Parathyroid adenoma (tissue), 2 donors: ENCODE results near the gene POLD3.

Experiments
- H2AFZ ChIP-seq: fragments of 300-600 bp; sonication (generic); one replicate; pipeline ENCODE4 v1.7.0; 2017; ENCODE audit warnings: antibody characterized with exemption, mild to moderate bottlenecking
- H3K27ac ChIP-seq: fragments of 300-600 bp; sonication (generic); one replicate; pipeline ENCODE4 v1.7.0; 2017
- H3K27me3 ChIP-seq: fragments of 300-600 bp; sonication (generic); one replicate; pipeline ENCODE4 v1.7.0; 2017; ENCODE audit warnings: low read length; ENCODE audit not compliant: control insufficient read depth, insufficient read depth
- H3K36me3 ChIP-seq: fragments of 300-600 bp; sonication (generic); one replicate; pipeline ENCODE4 v1.7.0; 2017; ENCODE audit warnings: low read length; ENCODE audit not compliant: control insufficient read depth, insufficient read depth
- H3K4me1 ChIP-seq: fragments of 300-600 bp; sonication (generic); one replicate; pipeline ENCODE4 v1.7.0; 2017; ENCODE audit warnings: control low read depth
- H3K4me2 ChIP-seq: fragments of 300-600 bp; sonication (generic); one replicate; pipeline ENCODE4 v1.7.0; 2017; ENCODE audit warnings: low read length
- H3K4me3 ChIP-seq: fragments of 300-600 bp; sonication (generic); one replicate; pipeline ENCODE4 v1.7.0; 2017; ENCODE audit warnings: low read depth, low read length
- H3K79me2 ChIP-seq: fragments of 300-600 bp; sonication (generic); one replicate; pipeline ENCODE4 v1.7.0; 2017; ENCODE audit warnings: control low read depth
- H3K9ac ChIP-seq: fragments of 300-600 bp; sonication (generic); one replicate; pipeline ENCODE4 v1.7.0; 2017; ENCODE audit warnings: mild to moderate bottlenecking
- H3K9me3 ChIP-seq: fragments of 300-600 bp; sonication (generic); one replicate; pipeline ENCODE4 v1.7.0; 2017; ENCODE audit warnings: low read length; ENCODE audit not compliant: control insufficient read depth
- TF ChIP-seq, protein P1 (sequence below): fragments of 300-600 bp; sonication (generic); IDR thresholded peaks from one replicate; pipeline ENCODE4 v1.7.0; 2017; ENCODE audit warnings: antibody characterized with exemption, mild to moderate bottlenecking
- donor health status: primary hyperparathyroidism.

POLD3 gene

DNA sequence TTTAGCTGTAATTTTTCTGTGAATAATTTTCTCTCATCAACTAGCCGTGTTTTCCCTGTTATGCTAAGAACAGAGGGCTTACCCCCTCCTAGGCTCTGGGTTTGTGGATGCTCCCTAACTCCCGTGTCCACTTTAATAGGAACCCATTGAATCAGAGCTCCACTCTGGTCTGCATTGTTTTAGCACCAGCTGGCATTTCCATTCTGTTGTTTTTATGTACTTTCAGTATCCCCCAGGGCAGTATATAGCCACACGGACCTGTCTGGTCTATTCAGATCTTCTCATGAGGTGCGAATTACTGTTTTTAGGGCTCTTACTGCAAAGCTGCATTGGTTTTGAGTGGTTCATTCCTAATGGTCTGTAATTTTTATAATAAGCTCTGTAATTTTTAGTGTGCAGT lies 16.0 kb downstream of the POLD3 start:
- Histone ChIP-seq H3K36me3 (no peaks in the 10 kb centered on the region), H2AFZ (no peak overlapping the region), H3K27me3 (no peaks in the 10 kb centered on the region), H3K4me2 (no peak overlapping the region), H3K27ac (no peak overlapping the region), H3K79me2 (no peaks in the 10 kb centered on the region), H3K4me1 (no peaks in the 10 kb centered on the region), H3K9me3 (no peaks in the 10 kb centered on the region), H3K4me3 (no peak overlapping the region), H3K9ac (no peak overlapping the region)
- TF ChIP-seq, protein P1, sequence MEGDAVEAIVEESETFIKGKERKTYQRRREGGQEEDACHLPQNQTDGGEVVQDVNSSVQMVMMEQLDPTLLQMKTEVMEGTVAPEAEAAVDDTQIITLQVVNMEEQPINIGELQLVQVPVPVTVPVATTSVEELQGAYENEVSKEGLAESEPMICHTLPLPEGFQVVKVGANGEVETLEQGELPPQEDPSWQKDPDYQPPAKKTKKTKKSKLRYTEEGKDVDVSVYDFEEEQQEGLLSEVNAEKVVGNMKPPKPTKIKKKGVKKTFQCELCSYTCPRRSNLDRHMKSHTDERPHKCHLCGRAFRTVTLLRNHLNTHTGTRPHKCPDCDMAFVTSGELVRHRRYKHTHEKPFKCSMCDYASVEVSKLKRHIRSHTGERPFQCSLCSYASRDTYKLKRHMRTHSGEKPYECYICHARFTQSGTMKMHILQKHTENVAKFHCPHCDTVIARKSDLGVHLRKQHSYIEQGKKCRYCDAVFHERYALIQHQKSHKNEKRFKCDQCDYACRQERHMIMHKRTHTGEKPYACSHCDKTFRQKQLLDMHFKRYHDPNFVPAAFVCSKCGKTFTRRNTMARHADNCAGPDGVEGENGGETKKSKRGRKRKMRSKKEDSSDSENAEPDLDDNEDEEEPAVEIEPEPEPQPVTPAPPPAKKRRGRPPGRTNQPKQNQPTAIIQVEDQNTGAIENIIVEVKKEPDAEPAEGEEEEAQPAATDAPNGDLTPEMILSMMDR: no peak

DNA sequence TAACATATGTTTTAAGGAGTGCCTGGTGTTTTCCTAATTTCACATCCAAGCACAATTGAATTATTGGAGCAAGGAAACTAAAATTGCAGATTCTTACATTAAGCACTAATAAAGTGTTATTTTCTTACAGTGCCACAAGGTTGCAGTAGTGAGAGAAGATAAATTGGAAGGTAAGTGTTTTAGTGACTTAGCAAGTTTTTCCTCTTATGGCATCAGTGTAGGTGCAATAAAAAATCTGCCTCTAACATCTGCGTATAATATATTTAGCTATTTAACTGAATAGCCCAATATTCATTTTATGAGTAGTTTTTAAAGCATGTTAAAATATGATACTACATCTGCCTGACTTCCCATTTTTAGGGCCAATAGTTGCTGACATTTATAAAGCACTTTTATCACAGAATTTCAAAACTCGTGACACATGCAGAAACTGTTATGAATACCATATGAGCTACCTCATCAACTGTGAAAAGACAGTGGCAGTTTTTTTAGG lies 19.0 kb downstream of the POLD3 start:
- H3K9ac ChIP-seq: no peak overlapping the region
- H3K27ac ChIP-seq: no peak overlapping the region
- no peaks in the 10 kb centered on the region for H3K9me3 ChIP-seq

GRCh38 chr11:74612877-74613276 lies 20.5 kb downstream of the POLD3 start:
- Histone ChIP-seq H3K27me3 (no peaks in the 10 kb centered on the region), H3K79me2 (no peaks in the 10 kb centered on the region), H3K27ac (no peak overlapping the region), H2AFZ (no peak overlapping the region), H3K9ac (no peak overlapping the region), H3K4me1 (no peaks in the 10 kb centered on the region), H3K9me3 (no peaks in the 10 kb centered on the region), H3K4me3 (no peak overlapping the region), H3K36me3 (no peaks in the 10 kb centered on the region), H3K4me2 (no peak overlapping the region)
- TF ChIP-seq, protein P1: no peak

More for the DNA sequence above, 19.0 kb downstream of the POLD3 start:
- Histone ChIP-seq H3K79me2 (no peaks in the 10 kb centered on the region), H3K4me2 (no peak overlapping the region), H3K4me1 (no peaks in the 10 kb centered on the region), H3K4me3 (no peak overlapping the region), H2AFZ (no peak overlapping the region), H3K27me3 (no peaks in the 10 kb centered on the region), H3K36me3 (no peaks in the 10 kb centered on the region)
- TF ChIP-seq, protein P1: peak; percentile 8

- Histone ChIP-seq H2AFZ (no peak overlapping the region), H3K36me3 (no peaks in the 10 kb centered on the region), H3K9ac (no peak overlapping the region), H3K79me2 (no peaks in the 10 kb centered on the region), H3K4me2 (no peak overlapping the region), H3K4me3 (no peak overlapping the region), H3K27ac (no peak overlapping the region), H3K27me3 (no peaks in the 10 kb centered on the region), H3K4me1 (no peaks in the 10 kb centered on the region), H3K9me3 (no peaks in the 10 kb centered on the region)
- TF ChIP-seq, protein P1: no peak
These were observed 22.9 kb downstream of the POLD3 start for GRCh38 chr11:74615311-74615710.

DNA sequence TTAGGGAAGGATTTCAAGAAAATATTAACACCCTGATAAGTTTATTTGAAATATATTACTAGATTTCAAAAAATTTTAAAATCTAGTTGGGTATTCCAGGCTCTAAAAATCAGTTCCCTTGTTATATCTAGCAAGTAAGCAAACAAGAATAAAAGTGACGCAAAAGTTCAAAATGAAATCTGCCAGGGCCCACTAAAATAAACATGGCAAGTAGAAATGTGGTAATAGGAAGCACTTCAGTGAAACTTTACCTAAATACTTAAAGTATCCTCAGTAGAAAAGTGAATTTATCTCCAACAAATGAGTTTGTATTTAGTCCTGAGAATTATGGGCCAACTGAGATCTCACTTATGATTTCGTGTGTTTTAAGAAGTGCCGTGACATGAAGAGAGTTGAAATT lies 23.6 kb downstream of the POLD3 start:
- TF ChIP-seq, protein P1: no peak
- no peak overlapping the region for H3K27ac ChIP-seq
- no peaks in the 10 kb centered on the region for H3K79me2 ChIP-seq
- no peaks in the 10 kb centered on the region for H3K27me3 ChIP-seq
- H3K9me3 ChIP-seq: no peaks in the 10 kb centered on the region
- no peak overlapping the region for H3K9ac ChIP-seq
- no peaks in the 10 kb centered on the region for H3K4me1 ChIP-seq
- no peak overlapping the region for H3K4me3 ChIP-seq
- H3K4me2 ChIP-seq: no peak overlapping the region
- H3K36me3 ChIP-seq: no peaks in the 10 kb centered on the region
- H2AFZ ChIP-seq: no peak overlapping the region
